ENCODE results near the gene SHISA8. TPM values are rescaled to one million over a fixed set of nuclear protein-coding genes. Genes with fewer than 3 reads are reported as not detected.

Gene SHISA8
- total RNA-seq, 1 donor from 2014 or later: not detected

- no peak overlapping the region for H3K4me3 ChIP-seq
- no peak for DNase-seq (ENCODE audit: low spot score)
- no peaks in the 10 kb centered on the region for H3K4me1 Mint-ChIP-seq
- H3K9ac ChIP-seq: no peak overlapping the region
- peaks cover 51% of the 10 kb centered on the region for H3K36me3 Mint-ChIP-seq
- H4K20me1 ChIP-seq (ENCODE audit: low read depth): peaks cover 16% of the 10 kb centered on the region
- no peaks in the 10 kb centered on the region for H3K79me2 ChIP-seq (ENCODE audit: low read depth)
- H3K27me3 Mint-ChIP-seq (ENCODE audit: insufficient read depth, low read depth): peaks cover 4% of the 10 kb centered on the region
- no peak overlapping the region for H3K4me2 ChIP-seq
- H3K9me3 Mint-ChIP-seq: no peaks in the 10 kb centered on the region
- no peak overlapping the region for H2AFZ ChIP-seq (replicated peaks)
- no peak overlapping the region for H3K4me3 Mint-ChIP-seq
- peaks cover 4% of the 10 kb centered on the region for H3F3A ChIP-seq (ENCODE audit: low read depth)
- H3K4me1 ChIP-seq: no peaks in the 10 kb centered on the region
- no peaks in the 10 kb centered on the region for H3K27me3 ChIP-seq
- H3K36me3 ChIP-seq: peaks cover 10% of the 10 kb centered on the region
- no peak overlapping the region for H3K27ac ChIP-seq
- no peaks in the 10 kb centered on the region for H3K9me3 ChIP-seq (ENCODE audit: low read depth)
- H3K27ac Mint-ChIP-seq: no peak overlapping the region
- TF ChIP-seq CTCF (IDR thresholded peaks at IDR 0.05) (no peak), EZH2phosphoT487 (IDR thresholded peaks at IDR 0.05) (no peak), EZH2 (IDR thresholded peaks at IDR 0.05) (no peak)
Measured at GRCh38 chr22:41876675-41877074, 38.2 kb downstream of the SHISA8 start.

- no peak overlapping the region for H3K4me2 ChIP-seq
- no peak overlapping the region for H3K27ac Mint-ChIP-seq
- H4K20me1 ChIP-seq (ENCODE audit: low read depth): peaks cover 16% of the 10 kb centered on the region
- no peak overlapping the region for H2AFZ ChIP-seq (replicated peaks)
- no peaks in the 10 kb centered on the region for H3K27me3 ChIP-seq
- no peak for DNase-seq (ENCODE audit: low spot score)
- no peak overlapping the region for H3K9ac ChIP-seq
- H3K27ac ChIP-seq: no peak overlapping the region
- no peaks in the 10 kb centered on the region for H3K9me3 Mint-ChIP-seq
- no peaks in the 10 kb centered on the region for H3K79me2 ChIP-seq (ENCODE audit: low read depth)
- H3F3A ChIP-seq (ENCODE audit: low read depth): peaks cover 4% of the 10 kb centered on the region
- H3K4me1 Mint-ChIP-seq: no peaks in the 10 kb centered on the region
- peaks cover 7% of the 10 kb centered on the region for H3K36me3 ChIP-seq
- H3K4me1 ChIP-seq: no peaks in the 10 kb centered on the region
- no peak overlapping the region for H3K4me3 Mint-ChIP-seq
- peaks cover 48% of the 10 kb centered on the region for H3K36me3 Mint-ChIP-seq
- no peak overlapping the region for H3K4me3 ChIP-seq
- H3K9me3 ChIP-seq (ENCODE audit: low read depth): no peaks in the 10 kb centered on the region
- no peak for TF ChIP-seq EZH2 (IDR thresholded peaks at IDR 0.05)
- no peak for TF ChIP-seq CTCF (IDR thresholded peaks at IDR 0.05)
- TF ChIP-seq EZH2phosphoT487 (IDR thresholded peaks at IDR 0.05): no peak
- peaks cover 2% of the 10 kb centered on the region for H3K27me3 Mint-ChIP-seq (ENCODE audit: insufficient read depth, low read depth)
Measured at GRCh38 chr22:41876275-41876674, 38.6 kb downstream of the SHISA8 start.

- no peak for DNase-seq (ENCODE audit: low spot score)
- no peak overlapping the region for H3K9ac ChIP-seq
- H3K4me3 Mint-ChIP-seq: no peak overlapping the region
- H2AFZ ChIP-seq (replicated peaks): no peak overlapping the region
- H3K27me3 Mint-ChIP-seq (ENCODE audit: insufficient read depth, low read depth): peaks cover 2% of the 10 kb centered on the region
- no peaks in the 10 kb centered on the region for H3K9me3 Mint-ChIP-seq
- H3K36me3 ChIP-seq: peaks cover 7% of the 10 kb centered on the region
- no peaks in the 10 kb centered on the region for H3K4me1 Mint-ChIP-seq
- peaks cover 19% of the 10 kb centered on the region for H4K20me1 ChIP-seq (ENCODE audit: low read depth)
- TF ChIP-seq EZH2 (IDR thresholded peaks at IDR 0.05) (no peak), CTCF (IDR thresholded peaks at IDR 0.05) (no peak), EZH2phosphoT487 (IDR thresholded peaks at IDR 0.05) (no peak)
- no peaks in the 10 kb centered on the region for H3K9me3 ChIP-seq (ENCODE audit: low read depth)
- H3K27ac Mint-ChIP-seq: no peak overlapping the region
- H3K79me2 ChIP-seq (ENCODE audit: low read depth): no peaks in the 10 kb centered on the region
- peaks cover 4% of the 10 kb centered on the region for H3F3A ChIP-seq (ENCODE audit: low read depth)
- peaks cover 49% of the 10 kb centered on the region for H3K36me3 Mint-ChIP-seq
- H3K4me3 ChIP-seq: no peak overlapping the region
- no peaks in the 10 kb centered on the region for H3K27me3 ChIP-seq
- no peak overlapping the region for H3K4me2 ChIP-seq
- H3K4me1 ChIP-seq: no peaks in the 10 kb centered on the region
- no peak overlapping the region for H3K27ac ChIP-seq
Measured at GRCh38 chr22:41875531-41876270, 39.2 kb downstream of the SHISA8 start.
